ENCODE measurements around the gene CTSW. TPM values are rescaled to one million over a fixed set of nuclear protein-coding genes. Genes with fewer than 3 reads are reported as not detected.

CTSW gene
- total RNA-seq, 3 donors from 2014 or later (not counting 1 experiment from before 2014, with no cell fraction given) = 765 to 1,016 (median 976) TPM

DNA sequence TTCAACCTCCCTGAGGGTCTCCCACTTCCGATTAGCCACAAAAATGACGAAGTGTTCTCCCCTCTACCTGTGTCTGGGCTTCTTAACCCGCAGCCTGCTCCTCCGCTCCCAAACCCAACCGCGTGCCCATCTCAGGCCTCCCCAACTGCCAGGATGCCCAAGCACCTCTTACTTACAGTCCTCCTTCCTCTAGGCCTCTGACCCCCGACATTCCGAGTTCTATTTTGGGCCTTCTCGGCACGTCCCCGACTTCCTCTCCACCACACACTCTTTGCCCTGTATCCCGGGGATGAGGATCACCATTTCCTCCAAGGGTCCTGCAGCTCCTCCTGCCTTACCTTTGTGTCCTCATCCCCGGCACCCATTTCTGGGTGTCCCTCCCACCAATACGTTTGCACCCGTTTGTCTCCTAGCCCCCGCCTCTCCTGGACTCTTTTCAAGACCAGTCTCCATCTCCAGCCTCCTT lies 19.8 kb upstream of the CTSW start:
- H3K27me3 ChIP-seq (ENCODE audit: control insufficient read depth, insufficient read depth, low read length) = no peaks in the 10 kb centered on the region
- Mint-ChIP-seq H3K36me3 (no peaks in the 10 kb centered on the region), H3K4me3 (peak overlapping the region; percentile 98), H3K27ac (peak overlapping the region; percentile 97 to 98), H3K27me3 (ENCODE audit: low read depth in 2 of 2) (no peaks in the 10 kb centered on the region), H3K9me3 (no peaks in the 10 kb centered on the region), H3K4me1 (peaks cover 46 to 59% of the 10 kb centered on the region in 2 donors)
- H3K27ac ChIP-seq (ENCODE audit: low read length) = peak overlapping the region; percentile 85
- TF ChIP-seq, protein P1, sequence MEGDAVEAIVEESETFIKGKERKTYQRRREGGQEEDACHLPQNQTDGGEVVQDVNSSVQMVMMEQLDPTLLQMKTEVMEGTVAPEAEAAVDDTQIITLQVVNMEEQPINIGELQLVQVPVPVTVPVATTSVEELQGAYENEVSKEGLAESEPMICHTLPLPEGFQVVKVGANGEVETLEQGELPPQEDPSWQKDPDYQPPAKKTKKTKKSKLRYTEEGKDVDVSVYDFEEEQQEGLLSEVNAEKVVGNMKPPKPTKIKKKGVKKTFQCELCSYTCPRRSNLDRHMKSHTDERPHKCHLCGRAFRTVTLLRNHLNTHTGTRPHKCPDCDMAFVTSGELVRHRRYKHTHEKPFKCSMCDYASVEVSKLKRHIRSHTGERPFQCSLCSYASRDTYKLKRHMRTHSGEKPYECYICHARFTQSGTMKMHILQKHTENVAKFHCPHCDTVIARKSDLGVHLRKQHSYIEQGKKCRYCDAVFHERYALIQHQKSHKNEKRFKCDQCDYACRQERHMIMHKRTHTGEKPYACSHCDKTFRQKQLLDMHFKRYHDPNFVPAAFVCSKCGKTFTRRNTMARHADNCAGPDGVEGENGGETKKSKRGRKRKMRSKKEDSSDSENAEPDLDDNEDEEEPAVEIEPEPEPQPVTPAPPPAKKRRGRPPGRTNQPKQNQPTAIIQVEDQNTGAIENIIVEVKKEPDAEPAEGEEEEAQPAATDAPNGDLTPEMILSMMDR (IDR thresholded peaks at IDR 0.05) = no peak
- H3K36me3 ChIP-seq (ENCODE audit: control insufficient read depth, insufficient read depth, low read length) = peaks cover 42% of the 10 kb centered on the region
- H3K9me3 ChIP-seq (ENCODE audit: control insufficient read depth, insufficient read depth, low read length) = no peaks in the 10 kb centered on the region
- peak overlapping the region; percentile 80 for H3K4me3 ChIP-seq (ENCODE audit: low read length)
- WGBS (ENCODE audit: insufficient coverage) = 0% methylated on average over 16 of the region's 16 CpGs
- intact Hi-C loops (cut with micrococcal nuclease) = loop anchor here (1.0 to 5.0 kb wide), 4 partner anchors 13 to 101 kb away; partner anchors contain the start of genes C11orf68, DRAP1, EFEMP2 and SART1
- DNase-seq = no peak
- no peak for ATAC-seq
- H3K4me1 ChIP-seq (ENCODE audit: control insufficient read depth, insufficient read depth, low read length) = peaks cover 48% of the 10 kb centered on the region

DNA sequence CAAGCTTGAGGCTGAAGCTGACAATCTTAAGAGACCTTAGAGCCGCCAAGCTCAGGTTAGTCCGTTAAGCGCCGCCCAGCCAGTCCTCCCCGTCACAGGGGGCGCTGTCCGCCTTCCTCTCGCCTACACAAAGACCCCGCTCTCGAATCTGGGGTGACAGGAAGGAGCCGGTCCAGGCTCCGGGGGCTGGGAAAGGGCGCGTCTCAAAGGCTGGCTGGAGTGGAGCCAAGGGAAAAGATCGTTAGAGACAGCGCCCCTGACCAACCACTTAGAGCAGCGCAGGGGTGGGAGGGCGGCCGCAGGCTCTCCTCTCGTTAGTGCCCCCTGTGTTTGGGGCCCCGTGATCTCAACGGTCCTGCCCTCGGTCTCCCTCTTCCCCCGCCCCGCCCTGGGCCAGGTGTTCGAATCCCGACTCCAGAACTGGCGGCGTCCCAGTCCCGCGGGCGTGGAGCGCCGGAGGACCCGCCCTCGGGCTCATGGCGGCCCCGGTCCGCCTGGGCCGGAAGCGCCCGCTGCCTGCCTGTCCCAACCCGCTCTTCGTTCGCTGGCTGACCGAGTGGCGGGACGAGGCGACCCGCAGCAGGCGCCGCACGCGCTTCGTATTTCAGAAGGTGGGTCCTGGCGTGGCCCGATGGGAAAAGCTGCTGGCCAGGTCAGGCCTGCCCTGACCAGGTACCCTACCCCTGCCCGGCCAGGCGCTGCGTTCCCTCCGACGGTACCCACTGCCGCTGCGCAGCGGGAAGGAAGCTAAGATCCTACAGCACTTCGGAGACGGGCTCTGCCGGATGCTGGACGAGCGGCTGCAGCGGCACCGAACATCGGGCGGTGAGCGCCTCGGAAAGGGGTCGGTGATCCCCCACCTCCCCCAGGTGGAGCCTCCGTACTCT lies 19.1 kb upstream of the CTSW start, which contains the start of gene MUS81:
Gene MUS81 (plus strand): TSS at position 156 of the 887 bp plus-strand sequence. CDS start 321 bp downstream, at position 477.
- Mint-ChIP-seq H3K27me3 (ENCODE audit: low read depth in 2 of 2) (no peaks in the 10 kb centered on the region), H3K4me1 (peaks cover 45 to 56% of the 10 kb centered on the region in 2 donors), H3K36me3 (no peaks in the 10 kb centered on the region), H3K9me3 (no peaks in the 10 kb centered on the region), H3K27ac (peak within 1 kb of the TSS; percentile 97 to 98), H3K4me3 (peak within 1 kb of the TSS; percentile 98)
- intact Hi-C loops (cut with micrococcal nuclease) = loop anchor here (1.0 kb wide), 1 partner anchor 101 kb away; the partner anchor contains the start of gene SART1
- DNase-seq = peak; percentile 97
- peak within 1 kb of the TSS; percentile 80 for H3K4me3 ChIP-seq (ENCODE audit: low read length)
- ATAC-seq = peak; percentile 38 to 66 (median 41)
- under 1% methylated on average over 78 of the region's 78 CpGs for WGBS (ENCODE audit: insufficient coverage)
- peaks cover 42% of the 10 kb centered on the region for H3K4me1 ChIP-seq (ENCODE audit: control insufficient read depth, insufficient read depth, low read length)
- H3K9me3 ChIP-seq (ENCODE audit: control insufficient read depth, insufficient read depth, low read length) = no peaks in the 10 kb centered on the region
- no peaks in the 10 kb centered on the region for H3K27me3 ChIP-seq (ENCODE audit: control insufficient read depth, insufficient read depth, low read length)
- peak within 1 kb of the TSS; percentile 85 for H3K27ac ChIP-seq (ENCODE audit: low read length)
- H3K36me3 ChIP-seq (ENCODE audit: control insufficient read depth, insufficient read depth, low read length) = peaks cover 42% of the 10 kb centered on the region
- TF ChIP-seq, protein P1 (IDR thresholded peaks at IDR 0.05) = peak; percentile 86

DNA sequence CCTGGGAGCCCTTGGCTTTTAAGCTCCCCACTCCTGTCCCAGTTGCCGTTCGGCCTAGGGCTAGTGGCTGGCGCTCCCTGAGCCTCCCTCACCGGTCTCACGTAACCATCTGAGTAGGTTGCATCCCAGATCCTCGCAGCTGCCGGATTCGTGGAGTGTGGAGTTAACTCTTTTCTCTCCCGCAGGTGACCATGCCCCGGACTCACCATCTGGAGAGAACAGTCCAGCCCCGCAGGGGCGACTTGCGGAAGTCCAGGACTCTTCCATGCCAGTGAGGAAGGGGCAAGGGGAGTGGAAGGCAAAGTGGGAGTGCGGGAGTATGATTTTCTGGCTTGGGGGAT lies 18.5 kb upstream of the CTSW start:
- Histone ChIP-seq H3K27ac (ENCODE audit: low read length) (peak overlapping the region; percentile 85), H3K27me3 (ENCODE audit: control insufficient read depth, insufficient read depth, low read length) (no peaks in the 10 kb centered on the region), H3K9me3 (ENCODE audit: control insufficient read depth, insufficient read depth, low read length) (no peaks in the 10 kb centered on the region), H3K36me3 (ENCODE audit: control insufficient read depth, insufficient read depth, low read length) (peaks cover 42% of the 10 kb centered on the region), H3K4me1 (ENCODE audit: control insufficient read depth, insufficient read depth, low read length) (peaks cover 36% of the 10 kb centered on the region), H3K4me3 (ENCODE audit: low read length) (peak overlapping the region; percentile 80)
- ATAC-seq (no peak), DNase-seq (peak in 1 of 2 donors; percentile 16)
- no peaks in the 10 kb centered on the region for H3K27me3 Mint-ChIP-seq (ENCODE audit: low read depth in 2 of 2)
- H3K4me1 Mint-ChIP-seq = peaks cover 40 to 53% of the 10 kb centered on the region in 2 donors
- TF ChIP-seq, protein P1 (IDR thresholded peaks at IDR 0.05) = no peak
- peak overlapping the region; percentile 97 to 98 for H3K27ac Mint-ChIP-seq
- intact Hi-C loops (cut with micrococcal nuclease) = no loop called here
- WGBS (ENCODE audit: insufficient coverage) = 26% methylated on average over 14 of the region's 14 CpGs
- H3K4me3 Mint-ChIP-seq = peak overlapping the region; percentile 98
- no peaks in the 10 kb centered on the region for H3K36me3 Mint-ChIP-seq
- H3K9me3 Mint-ChIP-seq = no peaks in the 10 kb centered on the region
